ENCODE results near the gene FBLL1. TPM values are rescaled to one million over a fixed set of nuclear protein-coding genes. Genes with fewer than 3 reads are reported as not detected.
A peak's percentile ranks its signal among the peaks of the same experiment; 100 is the strongest.

FBLL1 gene
- total RNA-seq, 1 experiment from 2014 or later, result 7.5 TPM

GRCh38 chr5:168580227-168580508 is 51.1 kb downstream of the FBLL1 start:
- Histone ChIP-seq H3K4me1 (ENCODE audit: control insufficient read depth, insufficient read depth, low read length) (peaks cover 17% of the 10 kb centered on the region), H3K27ac (ENCODE audit: low read length) (peak overlapping the region; percentile 98), H3K27me3 (ENCODE audit: control insufficient read depth, insufficient read depth, low read length) (no peaks in the 10 kb centered on the region), H3K9me3 (ENCODE audit: control insufficient read depth, insufficient read depth, low read depth, low read length) (no peaks in the 10 kb centered on the region), H3K36me3 (ENCODE audit: control insufficient read depth, insufficient read depth, low read length) (peaks cover 2% of the 10 kb centered on the region), H3K4me3 (ENCODE audit: low read depth in 2 of 2, low read length in 2 of 2) (peak overlapping the region; percentile 76 to 98)
- intact Hi-C loops (cut with micrococcal nuclease; ENCODE audit: unreplicated experiment), result no loop called here
- in situ Hi-C loops (cut with HindIII; ENCODE audit: low pct_unique_long_range_greater_than_20kb, low sequenced_read_pairs), result no loop called here
- BruUV-seq (replicated peaks), result TSS peak; percentile 99
- CTCF ChIA-PET, result no interaction called here
- ATAC-seq (no peak), DNase-seq (ENCODE audit: low read depth, low spot score) (no peak)
- no peak for TF ChIP-seq POLR2AphosphoS5 (IDR thresholded peaks at IDR 0.05; ENCODE audit: low read depth, low read length)
- no peak for TF ChIP-seq SIN3A (IDR thresholded peaks at IDR 0.05; ENCODE audit: borderline replicate concordance, insufficient read depth, low read depth, low read length)
- POLR2A ChIA-PET, result no interaction called here

Small RNA genes within 50 kb of the gene (microRNA-seq; reads per million reads assigned to microRNA genes)
- gene MIR103A1 (ENCODE audit: unreplicated experiment), result not detected
- not detected for gene MIR103B1 (ENCODE audit: unreplicated experiment)

Other genes with a start within 250 kb of the FBLL1 start
- gene WWC1, start 237.7 kb upstream of the FBLL1 start, total RNA-seq (2021; ENCODE audit: unreplicated experiment), result 29.4 TPM
- gene RARS1, start 42.8 kb upstream of the FBLL1 start, total RNA-seq (2021; ENCODE audit: unreplicated experiment), result 128 TPM
- 79.7 TPM for gene PANK3, start 50.1 kb downstream of the FBLL1 start, total RNA-seq (2021; ENCODE audit: unreplicated experiment)

All from Panc1 (cell line).